Measurements from ENCODE around the gene C5orf15.

GRCh38 chr5:133916914-133917313, 51.5 kb downstream of the C5orf15 start:
- no peak for TF ChIP-seq CTCF (conservative IDR thresholded peaks at IDR 0.05; ENCODE audit: low read depth, low read length)
- TF ChIP-seq EZH2phosphoT487 (IDR thresholded peaks at IDR 0.05; ENCODE audit: borderline replicate concordance, low read length): no peak
- TF ChIP-seq EZH2 (IDR thresholded peaks at IDR 0.05; ENCODE audit: low read length, unreplicated experiment): no peak
